ENCODE data around the gene IBA57.

GRCh38 chr1:228175316-228176023 lies 9.9 kb downstream of the IBA57 start:
- TF ChIP-seq TCF12 (IDR thresholded peaks at IDR 0.05; ENCODE audit: low read depth, low read length) (no peak), E2F6 (IDR thresholded peaks at IDR 0.05) (no peak), CBX5 (IDR thresholded peaks at IDR 0.05; ENCODE audit: low read depth, low read length) (no peak), POLR2A (IDR thresholded peaks at IDR 0.05; ENCODE audit: control extremely low read depth in 1 of 2, low read depth in 2 of 2, low read length in 2 of 2) (no peak), TBP (IDR thresholded peaks at IDR 0.05; ENCODE audit: low read depth, low read length) (no peak), EZH2 (IDR thresholded peaks at IDR 0.05; ENCODE audit: low read depth, low read length, severe bottlenecking) (no peak)
- TF ChIP-seq, protein P1, sequence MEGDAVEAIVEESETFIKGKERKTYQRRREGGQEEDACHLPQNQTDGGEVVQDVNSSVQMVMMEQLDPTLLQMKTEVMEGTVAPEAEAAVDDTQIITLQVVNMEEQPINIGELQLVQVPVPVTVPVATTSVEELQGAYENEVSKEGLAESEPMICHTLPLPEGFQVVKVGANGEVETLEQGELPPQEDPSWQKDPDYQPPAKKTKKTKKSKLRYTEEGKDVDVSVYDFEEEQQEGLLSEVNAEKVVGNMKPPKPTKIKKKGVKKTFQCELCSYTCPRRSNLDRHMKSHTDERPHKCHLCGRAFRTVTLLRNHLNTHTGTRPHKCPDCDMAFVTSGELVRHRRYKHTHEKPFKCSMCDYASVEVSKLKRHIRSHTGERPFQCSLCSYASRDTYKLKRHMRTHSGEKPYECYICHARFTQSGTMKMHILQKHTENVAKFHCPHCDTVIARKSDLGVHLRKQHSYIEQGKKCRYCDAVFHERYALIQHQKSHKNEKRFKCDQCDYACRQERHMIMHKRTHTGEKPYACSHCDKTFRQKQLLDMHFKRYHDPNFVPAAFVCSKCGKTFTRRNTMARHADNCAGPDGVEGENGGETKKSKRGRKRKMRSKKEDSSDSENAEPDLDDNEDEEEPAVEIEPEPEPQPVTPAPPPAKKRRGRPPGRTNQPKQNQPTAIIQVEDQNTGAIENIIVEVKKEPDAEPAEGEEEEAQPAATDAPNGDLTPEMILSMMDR (IDR thresholded peaks at IDR 0.05; ENCODE audit: control extremely low read depth in 1 of 3, insufficient read depth in 1 of 3, low read depth in 1 of 3, low read length in 3 of 3): no peak
